Activated CD4-positive, alpha-beta T cell treated with anti-CD3 and anti-CD28 coated beads for 1 hour (primary cell): ENCODE measurements around the gene AUTS2.

Experiments used
- DNase-seq: peaks from one replicate; pipeline ENCODE4 v3.0.0-alpha.2; 2020

The AUTS2 gene

DNA sequence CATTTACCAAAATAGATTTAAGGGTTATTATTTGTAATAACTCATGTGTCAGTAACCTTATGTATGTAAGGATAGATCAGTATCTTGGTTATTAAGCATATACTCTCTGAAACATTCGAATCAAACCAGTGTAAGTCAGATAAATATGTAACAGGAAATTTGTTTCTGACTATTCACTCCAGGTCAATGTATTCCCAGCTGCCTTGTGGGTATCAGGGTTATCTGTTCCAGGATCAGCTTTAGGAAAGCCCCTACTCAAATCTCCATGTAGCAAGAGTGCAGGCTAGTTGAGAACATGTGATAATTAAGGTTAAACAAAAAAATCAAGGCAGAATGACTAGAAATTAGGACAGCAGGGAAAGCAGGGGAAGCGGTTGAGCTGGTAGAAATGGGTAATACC is 201.7 kb downstream of the AUTS2 start:
- no peak for DNase-seq

GRCh38 chr7:69800495-69800894 is 202.2 kb downstream of the AUTS2 start:
- DNase-seq = no peak

GRCh38 chr7:69801729-69802682 is 203.7 kb downstream of the AUTS2 start:
- no peak for DNase-seq

DNA sequence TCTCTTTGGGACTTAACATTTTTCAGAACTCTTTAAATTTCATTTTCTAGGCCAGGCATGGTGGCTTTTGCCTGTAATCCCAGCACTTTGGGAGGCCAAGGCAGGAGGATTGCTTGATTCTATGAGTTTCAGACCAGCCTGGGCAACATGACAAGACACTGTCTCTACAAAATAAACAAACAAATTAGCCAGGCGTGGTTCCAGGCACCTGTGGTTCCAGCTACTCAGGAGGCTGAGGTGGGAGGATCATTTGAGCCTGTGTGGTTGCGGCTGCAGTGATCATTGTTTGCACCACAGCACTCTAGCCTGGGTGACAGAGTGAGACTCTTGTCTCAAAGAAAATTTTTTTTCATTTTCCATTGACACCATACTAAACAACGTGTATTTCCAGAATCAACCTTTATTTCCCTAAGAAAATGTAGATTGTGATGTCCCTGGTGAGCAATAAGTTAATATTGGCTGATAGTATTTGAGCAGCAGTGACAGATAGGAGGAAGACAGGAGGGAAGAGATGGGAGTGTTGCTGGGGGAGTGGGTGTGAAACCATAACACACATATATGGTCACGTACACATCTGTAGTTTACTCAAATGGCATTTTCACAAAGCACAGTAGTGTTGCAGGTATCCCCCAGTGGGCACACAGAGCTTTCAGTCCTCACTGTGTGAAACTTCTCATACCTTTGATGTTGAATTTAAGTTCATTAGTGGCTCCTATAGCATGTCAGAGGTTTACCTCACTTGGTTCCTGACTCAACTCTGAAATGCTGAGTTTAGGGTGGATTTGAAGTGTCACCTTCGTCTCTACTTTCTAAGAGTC is 205.6 kb downstream of the AUTS2 start:
- no peak for DNase-seq

DNA sequence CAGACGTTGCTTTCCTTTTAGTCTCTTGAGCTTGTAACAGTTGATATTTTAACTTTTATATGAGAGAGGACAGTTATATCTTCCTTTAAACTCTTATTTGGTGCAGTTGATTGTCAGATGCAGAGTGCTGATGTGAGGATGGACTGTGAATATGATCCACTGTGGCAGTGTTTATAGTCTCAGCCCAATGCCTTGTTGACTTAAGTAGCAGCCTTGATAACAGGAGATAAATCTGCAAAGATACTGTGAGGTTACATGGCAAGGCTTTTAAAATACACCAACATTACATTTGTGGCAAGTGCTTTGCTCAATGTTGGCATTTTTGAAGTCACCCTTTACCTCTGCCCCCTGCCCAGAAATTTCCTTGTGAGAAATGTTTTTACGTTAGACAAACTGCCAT is 206.7 kb downstream of the AUTS2 start:
- no peak for DNase-seq

DNA sequence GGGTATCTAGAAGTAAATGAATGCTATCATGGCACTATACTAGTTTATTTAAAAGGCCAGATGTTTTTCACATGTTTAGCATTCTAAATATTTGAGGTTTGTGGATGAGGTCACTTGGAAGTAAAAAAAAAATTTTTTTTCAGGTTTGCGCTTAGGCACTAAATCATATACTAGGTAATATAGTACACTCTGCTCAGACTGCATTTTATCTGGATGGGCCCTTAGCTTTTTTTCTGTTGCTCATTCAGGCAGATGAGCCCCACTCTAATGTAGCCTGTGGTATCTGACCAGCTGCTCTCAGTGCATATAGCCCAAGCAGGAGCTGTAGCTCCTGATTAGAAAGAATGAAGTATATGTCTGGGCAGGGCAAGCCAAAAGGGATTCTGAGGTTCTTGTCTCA is 210.1 kb downstream of the AUTS2 start:
- no peak for DNase-seq

GRCh38 chr7:69811476-69812308 is 213.4 kb downstream of the AUTS2 start:
- no peak for DNase-seq

DNA sequence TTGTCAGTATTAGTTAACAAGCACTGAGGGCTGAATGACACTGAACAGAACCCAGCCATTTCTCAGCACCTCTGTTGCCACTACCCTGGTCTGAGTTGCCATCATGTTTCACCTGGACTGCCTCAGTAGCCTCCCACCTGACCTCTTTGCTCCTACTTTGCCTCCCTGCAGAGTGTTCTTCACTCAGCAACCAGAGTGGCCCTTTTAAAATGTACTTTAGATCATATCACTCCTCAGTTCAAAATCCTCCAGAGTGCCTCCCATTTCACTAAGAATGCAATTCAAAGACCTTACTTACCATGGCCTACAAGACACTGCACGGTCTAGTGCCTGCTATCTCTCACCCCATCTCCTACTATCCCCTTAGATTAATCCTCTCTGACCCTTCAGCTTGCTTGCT is 214.5 kb downstream of the AUTS2 start:
- DNase-seq = no peak

- no peak for DNase-seq
Observed at GRCh38 chr7:69813637-69814240, 215.5 kb downstream of the AUTS2 start.

DNA sequence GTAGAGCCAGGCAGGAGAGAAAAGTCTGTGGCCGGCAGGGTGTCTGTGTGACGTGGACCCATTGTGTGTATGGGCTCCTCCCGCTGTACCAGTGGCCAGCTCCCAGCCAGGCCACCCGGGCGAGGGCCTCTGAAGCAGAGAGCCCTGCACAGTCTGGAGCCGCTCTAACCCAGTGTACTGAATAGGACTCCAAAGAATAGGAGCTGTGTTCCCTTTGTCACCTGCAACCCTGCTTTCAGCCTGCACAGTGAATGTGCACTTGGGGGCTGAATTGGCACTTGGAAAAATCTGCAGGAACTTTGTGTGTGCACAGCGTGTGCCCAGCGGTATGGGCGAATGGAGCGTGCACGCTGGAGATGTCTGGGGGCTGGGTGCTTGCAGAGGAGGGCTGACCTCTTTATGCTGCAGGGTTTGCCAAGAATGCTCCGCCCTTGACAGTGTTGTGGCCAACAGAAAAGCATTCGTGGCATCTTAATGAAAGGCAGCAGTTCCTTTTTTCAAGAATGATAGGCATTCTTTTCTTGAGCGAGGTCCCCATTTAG is 216.2 kb downstream of the AUTS2 start:
- DNase-seq = no peak

DNA sequence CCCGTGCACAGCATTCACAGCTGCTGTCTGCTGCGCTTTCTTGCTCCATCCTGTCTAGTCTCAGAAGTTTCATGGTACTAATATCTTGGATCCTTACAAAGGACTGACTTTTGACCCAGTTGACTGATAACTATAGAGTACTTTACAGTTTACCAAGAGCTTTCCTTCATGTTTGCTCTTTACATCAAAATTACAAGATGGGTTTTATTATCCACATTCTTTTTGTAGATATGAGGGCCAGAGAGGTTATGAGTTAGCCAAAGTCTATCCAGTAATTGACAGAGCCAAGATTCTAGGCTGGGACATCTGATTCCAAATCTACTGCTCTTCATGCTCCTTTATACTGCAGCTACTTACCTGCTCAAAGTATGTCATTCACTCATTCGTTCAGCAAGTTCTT is 218.2 kb downstream of the AUTS2 start:
- DNase-seq = no peak

DNA sequence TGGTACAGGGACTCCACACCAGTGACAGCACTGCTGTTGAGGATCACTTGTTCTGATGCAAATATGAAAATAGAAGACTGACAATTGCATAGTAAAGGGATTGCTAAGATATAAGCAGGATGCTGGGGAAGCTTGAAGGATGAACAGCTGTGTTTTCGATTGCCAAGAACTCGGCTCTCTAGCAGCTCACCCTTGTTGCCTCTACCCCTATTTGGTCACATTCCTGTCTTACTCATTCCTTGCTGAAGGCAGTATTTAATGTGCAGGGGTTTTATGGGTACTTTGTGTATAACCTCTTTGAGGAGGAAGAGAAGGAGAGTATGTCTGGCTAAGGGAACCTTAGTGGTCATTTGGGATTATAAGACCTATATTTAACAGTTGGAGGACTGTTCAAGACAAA is 218.8 kb downstream of the AUTS2 start:
- no peak for DNase-seq

DNA sequence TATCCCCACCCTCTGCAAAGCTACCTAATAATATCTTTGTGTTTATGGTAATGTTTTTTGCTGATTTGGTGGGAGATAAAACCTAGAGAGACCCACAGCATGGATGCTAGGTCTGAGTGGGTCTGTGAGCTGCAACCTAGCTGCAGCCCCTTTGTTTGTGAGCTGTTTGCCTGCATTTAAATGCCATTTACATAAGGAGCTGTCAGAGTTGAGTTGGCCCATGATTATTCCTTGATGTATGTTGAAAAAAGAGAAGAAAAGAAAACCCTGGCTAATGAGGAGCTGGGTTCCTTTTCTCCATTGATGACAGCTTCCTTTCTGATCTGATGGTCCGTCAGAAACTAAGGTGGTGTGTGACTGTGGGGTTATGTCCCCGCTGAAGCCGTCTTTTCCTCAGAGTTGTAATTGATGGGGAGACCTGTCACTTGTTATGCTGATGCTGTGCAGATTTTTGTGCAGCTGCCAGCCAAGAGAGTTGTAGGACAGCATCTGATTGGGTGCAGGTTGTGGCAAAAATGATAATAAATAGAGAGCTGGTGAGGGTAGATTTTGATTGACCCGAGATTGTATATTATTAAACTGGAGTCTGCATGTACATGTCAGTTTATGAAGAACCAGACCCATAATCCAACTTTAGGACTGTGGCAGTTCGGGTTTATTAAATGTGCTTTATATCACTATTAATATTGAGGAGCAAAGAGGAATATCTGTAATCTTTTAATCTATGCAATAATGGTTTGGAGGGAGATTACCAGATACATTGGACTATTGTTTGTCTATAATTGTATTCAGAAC is 219.8 kb downstream of the AUTS2 start:
- DNase-seq = no peak

DNA sequence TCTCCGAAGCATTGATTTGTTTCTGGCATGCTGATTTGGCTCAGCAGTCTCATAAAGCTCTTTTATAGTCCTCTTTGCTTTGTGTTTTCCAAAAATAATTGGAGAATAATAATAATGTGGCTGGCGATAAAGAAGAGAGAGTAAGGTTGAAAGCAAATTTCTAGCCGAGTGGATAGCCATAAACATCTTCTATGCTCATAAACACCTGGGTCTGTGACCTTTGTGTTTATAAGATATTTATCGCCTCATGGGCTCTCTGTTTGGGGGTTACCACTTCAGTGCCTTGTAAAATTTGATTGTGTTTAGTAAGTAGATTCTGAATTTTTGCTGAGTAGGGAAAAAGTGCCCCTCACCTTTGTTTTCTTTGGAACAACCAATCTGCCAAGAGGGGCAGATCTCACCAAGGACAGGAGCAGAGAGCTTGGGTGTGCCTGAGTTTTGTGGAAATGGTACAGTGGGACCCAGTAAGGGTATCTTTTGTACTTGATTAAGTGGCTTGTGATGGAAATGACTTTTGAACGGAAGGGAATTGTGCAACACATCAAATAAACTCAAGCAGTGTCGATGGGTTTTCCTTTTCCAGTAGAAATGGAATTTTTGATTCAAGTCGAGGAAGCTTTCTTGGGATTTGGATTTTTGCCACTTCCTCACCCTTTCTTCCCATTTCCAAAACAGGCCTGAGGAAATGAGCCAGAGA is 220.5 kb downstream of the AUTS2 start:
- no peak for DNase-seq

GRCh38 chr7:69819333-69819705 is 221.0 kb downstream of the AUTS2 start:
- DNase-seq = no peak

GRCh38 chr7:69820479-69821192 is 222.4 kb downstream of the AUTS2 start:
- no peak for DNase-seq

- DNase-seq = no peak
Observed at GRCh38 chr7:69822386-69822785, 224.1 kb downstream of the AUTS2 start.

DNA sequence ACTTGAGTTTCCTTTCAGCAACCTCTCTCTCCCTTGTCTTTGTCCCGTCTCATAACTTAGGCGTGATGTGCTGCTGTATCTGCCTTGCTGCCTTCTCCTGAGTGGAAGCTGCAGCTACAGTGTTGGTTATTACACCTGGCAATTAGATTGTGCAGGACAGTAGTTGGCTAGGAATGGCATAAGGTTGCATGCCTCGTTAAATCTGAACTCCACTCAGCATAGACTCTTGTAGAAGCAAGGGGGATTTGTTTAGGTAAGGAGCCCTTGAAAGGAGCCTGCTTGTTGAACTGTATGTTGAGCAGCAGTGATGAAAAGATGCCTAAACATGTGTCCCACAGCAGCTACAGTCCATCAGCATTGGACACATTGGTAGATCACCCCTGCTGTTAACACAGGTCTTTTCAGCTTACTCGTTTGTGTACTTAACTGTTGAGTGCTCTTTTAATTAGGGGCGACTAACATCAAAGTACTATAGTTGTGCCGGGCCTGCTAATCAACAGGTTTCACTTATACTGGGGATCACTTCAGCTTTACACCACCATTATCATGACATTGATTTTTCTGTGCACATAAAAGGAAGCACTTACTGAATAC is 225.0 kb downstream of the AUTS2 start:
- no peak for DNase-seq

- no peak for DNase-seq
Observed at GRCh38 chr7:69825113-69825972, 227.1 kb downstream of the AUTS2 start.
